GM18858 (cell line): ENCODE data around the gene PFKFB2.

ENCODE experiments used
- ATAC-seq: cut with Tn5 transposase; IDR thresholded peaks from one replicate; pipeline ENCODE4 v1.9.1; 2021; ENCODE audit not compliant: unreplicated experiment

Gene PFKFB2

GRCh38 chr1:207088161-207088560, 35.1 kb downstream of the PFKFB2 start:
- no peak for ATAC-seq

- no peak for ATAC-seq
Observed at GRCh38 chr1:207088701-207089626, 35.9 kb downstream of the PFKFB2 start, which contains the start of gene C4BPB. TSS of gene C4BPB (plus strand) at chr1:207088860. CDS start at chr1:207089532, 672 bp downstream.

GRCh38 chr1:207089627-207090355, 36.7 kb downstream of the PFKFB2 start:
- ATAC-seq = no peak

DNA sequence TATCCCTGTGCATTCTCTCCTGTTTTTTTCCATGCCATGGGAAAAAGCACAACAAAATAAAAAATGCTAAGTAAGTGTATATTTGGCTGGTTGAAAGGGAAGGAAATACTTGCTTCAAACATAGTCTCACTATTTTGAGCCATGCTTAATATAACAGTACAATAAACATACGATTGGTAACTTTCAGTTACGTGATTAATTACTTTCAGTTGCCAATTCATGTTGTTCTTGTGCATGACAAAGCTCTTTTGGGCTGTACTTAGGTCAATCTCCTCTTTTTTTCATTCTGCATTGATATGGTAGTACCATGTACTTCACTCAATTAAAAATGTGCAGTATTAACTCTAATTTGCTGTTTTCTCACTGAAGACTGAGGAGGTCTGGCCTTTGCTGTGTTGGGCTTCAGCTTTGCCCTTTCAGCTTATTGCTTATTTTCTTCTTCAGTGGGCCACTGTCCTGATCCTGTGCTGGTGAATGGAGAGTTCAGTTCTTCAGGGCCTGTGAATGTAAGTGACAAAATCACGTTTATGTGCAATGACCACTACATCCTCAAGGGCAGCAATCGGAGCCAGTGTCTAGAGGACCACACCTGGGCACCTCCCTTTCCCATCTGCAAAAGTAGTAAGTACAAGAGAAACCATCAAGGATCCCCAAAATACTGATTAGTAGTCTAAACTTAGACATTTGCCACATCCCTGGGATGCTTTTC, 38.3 kb downstream of the PFKFB2 start:
- no peak for ATAC-seq

DNA sequence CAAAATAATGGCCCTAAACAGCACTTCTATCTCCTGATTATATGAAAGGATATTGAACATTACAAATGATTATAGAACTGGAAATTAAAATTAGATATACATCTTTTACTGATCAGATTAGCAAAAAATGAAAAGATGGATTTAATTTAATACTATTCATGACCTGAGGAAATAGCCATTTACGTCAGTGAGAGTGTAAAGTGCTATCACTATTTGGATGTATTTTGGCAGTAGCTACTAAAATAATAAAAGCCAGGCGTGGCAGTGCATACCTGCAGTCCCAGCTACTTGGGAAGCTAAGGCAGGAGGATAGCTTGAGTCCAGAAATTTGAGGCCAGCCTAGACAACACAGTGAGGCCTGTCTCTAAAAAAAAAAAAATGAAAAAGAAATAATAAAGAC, 40.9 kb downstream of the PFKFB2 start:
- no peak for ATAC-seq

DNA sequence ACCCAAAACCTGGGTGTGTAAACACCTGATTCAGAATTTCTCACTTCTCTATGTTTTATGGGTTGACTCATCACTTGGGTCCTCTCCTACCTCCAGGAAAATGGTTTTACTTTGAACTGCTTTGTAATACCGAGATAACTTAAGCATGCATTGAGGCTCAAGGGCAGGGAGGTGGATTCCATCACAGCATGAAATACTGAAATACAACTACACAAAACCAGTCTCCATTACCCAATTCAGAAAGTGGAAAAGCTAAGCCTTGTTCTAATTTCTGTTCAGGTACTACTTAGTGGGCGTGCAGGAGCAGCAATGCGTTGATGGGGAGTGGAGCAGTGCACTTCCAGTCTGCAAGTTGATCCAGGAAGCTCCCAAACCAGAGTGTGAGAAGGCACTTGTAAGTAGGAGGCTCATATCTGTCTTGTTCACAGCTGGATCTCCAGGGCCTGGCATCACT, 44.8 kb downstream of the PFKFB2 start:
- ATAC-seq = peak; percentile 88

- ATAC-seq = no peak
Observed at GRCh38 chr1:207101720-207102119, 48.6 kb downstream of the PFKFB2 start.

- ATAC-seq = no peak
Observed at GRCh38 chr1:207102146-207102545, 49.1 kb downstream of the PFKFB2 start.

- no peak for ATAC-seq
Observed at GRCh38 chr1:207102659-207103058, 49.6 kb downstream of the PFKFB2 start.

DNA sequence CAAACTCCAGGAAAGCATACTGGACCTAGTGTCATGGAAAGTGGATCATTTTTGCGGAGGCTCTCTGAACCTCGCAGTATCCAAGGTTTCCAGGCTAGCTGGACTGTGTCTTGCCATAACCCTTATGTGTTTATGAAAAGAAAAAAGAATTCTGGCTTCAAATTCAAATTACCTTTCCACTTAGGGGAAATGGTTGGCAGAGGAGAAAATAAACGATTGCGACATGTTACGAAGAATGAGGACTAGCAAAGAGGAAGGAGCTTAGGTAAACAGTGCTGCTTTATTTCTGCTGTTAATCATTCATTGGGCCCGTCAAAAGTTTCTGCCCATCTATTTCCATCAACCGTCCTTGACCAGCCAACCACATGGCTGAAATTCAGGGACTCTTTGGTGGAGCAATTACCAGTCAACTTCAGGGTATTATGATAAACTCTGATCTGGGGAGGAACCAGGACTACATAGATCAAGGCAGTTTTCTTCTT, 50.9 kb downstream of the PFKFB2 start, which contains the start of gene C4BPA:
Gene C4BPA (plus strand): TSS at position 342 of the 482 bp plus-strand sequence. CDS start 8,793 bp downstream, outside the sequence.
- no peak for ATAC-seq

- no peak for ATAC-seq
Observed at GRCh38 chr1:207109004-207109403, 55.9 kb downstream of the PFKFB2 start.

- no peak for ATAC-seq
Observed at GRCh38 chr1:207112616-207113296, 59.7 kb downstream of the PFKFB2 start.

DNA sequence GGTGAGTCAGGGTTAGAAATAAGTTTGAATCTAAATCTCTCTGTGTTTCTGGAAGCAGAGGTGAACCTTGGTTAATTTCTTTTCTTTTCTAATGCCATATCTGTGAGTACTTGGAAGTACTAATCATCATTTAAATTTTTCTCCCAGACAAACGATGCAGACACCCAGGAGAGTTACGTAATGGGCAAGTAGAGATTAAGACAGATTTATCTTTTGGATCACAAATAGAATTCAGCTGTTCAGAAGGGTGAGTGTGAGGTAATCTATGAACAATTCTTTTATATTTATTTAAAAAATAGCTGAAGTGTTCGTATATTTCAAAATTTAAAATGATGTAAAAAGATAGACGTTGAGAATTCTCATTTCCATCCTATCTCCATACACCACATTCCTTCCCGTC, 62.2 kb downstream of the PFKFB2 start:
- ATAC-seq = no peak

GRCh38 chr1:207124389-207124788, 71.3 kb downstream of the PFKFB2 start:
- no peak for ATAC-seq

DNA sequence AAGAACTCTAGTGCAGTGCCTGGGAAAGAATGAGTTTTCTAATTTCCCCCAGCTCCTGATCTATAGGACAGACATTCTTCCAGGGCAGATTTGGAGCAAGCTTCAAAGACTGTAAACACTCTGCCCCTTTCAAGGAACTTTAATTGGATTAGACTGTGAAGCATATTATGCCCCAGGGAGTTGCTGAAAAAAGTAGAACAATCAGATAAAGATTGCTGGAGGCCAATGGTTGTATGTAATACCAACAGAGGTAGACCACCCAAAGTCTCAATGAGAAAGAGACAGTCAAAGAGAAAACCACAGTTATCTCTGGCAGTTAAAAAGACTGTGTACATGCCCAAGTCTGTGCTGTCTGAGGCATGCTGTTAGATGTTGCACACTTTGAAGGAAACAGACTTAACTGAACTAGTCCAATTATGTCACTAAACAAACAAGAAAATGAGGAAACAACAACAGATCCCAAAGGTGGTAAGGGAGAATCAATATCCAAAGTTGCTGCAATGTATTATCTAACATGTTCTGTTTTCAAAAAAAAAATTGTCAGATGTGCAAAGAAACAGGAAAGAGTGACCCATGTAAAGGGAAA, 75.4 kb downstream of the PFKFB2 start:
- ATAC-seq = no peak

GRCh38 chr1:207129053-207129452, 76.0 kb downstream of the PFKFB2 start:
- ATAC-seq = no peak
